ENCODE measurements around the gene PINK1. TPM values are rescaled to one million over a fixed set of nuclear protein-coding genes. Genes with fewer than 3 reads are reported as not detected.

Gene PINK1
- total RNA-seq, 3 donors from 2014 or later (not counting 1 experiment from before 2014, with no cell fraction given), result 10.8 to 16.2 (median 15.0) TPM

DNA sequence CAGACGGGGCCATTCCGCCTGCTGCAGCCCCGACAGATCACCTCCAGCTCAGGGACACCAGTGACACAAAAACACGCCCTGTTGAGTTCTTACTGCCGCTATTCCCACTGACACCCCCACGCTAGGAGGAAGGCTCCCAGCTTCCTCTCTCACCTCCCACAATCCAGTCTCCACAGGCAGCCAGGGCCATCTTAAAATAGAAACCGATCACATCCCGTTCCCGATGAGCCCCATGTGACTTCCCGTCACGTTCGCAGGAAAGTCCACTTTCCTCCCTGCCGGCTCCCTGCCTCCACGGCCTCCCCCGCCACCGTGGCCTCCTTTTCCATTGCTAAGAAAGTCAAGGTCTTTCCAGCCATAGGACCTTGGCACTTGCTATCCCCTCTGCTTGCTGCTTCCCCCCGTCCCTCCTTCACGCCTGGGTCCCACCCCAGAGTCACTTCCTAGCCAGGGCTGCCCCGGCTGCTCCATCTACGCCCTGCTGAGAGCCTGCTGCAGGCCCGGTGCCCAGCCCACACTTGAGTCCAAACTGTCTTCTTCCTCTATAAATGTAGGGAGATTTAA lies 51.9 kb downstream of the PINK1 start:
- no peak for ATAC-seq
- TF ChIP-seq, protein P1, sequence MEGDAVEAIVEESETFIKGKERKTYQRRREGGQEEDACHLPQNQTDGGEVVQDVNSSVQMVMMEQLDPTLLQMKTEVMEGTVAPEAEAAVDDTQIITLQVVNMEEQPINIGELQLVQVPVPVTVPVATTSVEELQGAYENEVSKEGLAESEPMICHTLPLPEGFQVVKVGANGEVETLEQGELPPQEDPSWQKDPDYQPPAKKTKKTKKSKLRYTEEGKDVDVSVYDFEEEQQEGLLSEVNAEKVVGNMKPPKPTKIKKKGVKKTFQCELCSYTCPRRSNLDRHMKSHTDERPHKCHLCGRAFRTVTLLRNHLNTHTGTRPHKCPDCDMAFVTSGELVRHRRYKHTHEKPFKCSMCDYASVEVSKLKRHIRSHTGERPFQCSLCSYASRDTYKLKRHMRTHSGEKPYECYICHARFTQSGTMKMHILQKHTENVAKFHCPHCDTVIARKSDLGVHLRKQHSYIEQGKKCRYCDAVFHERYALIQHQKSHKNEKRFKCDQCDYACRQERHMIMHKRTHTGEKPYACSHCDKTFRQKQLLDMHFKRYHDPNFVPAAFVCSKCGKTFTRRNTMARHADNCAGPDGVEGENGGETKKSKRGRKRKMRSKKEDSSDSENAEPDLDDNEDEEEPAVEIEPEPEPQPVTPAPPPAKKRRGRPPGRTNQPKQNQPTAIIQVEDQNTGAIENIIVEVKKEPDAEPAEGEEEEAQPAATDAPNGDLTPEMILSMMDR (IDR thresholded peaks at IDR 0.05), result no peak
- WGBS (ENCODE audit: insufficient coverage), result 91% methylated on average over 19 of the region's 21 CpGs
- H3K27me3 Mint-ChIP-seq (ENCODE audit: low read depth in 2 of 2), result no peaks in the 10 kb centered on the region
- no peaks in the 10 kb centered on the region for H3K4me1 Mint-ChIP-seq
- no peaks in the 10 kb centered on the region for H3K27me3 ChIP-seq (ENCODE audit: control insufficient read depth, insufficient read depth, low read length)
- no peaks in the 10 kb centered on the region for H3K36me3 ChIP-seq (ENCODE audit: control insufficient read depth, insufficient read depth, low read length)
- H3K27ac Mint-ChIP-seq, result no peak overlapping the region
- no peak overlapping the region for H3K4me3 ChIP-seq (ENCODE audit: low read length)
- H3K4me1 ChIP-seq (ENCODE audit: control insufficient read depth, insufficient read depth, low read length), result peaks cover 9% of the 10 kb centered on the region
- no peaks in the 10 kb centered on the region for H3K9me3 Mint-ChIP-seq
- H3K4me3 Mint-ChIP-seq, result no peak overlapping the region
- no peaks in the 10 kb centered on the region for H3K9me3 ChIP-seq (ENCODE audit: control insufficient read depth, insufficient read depth, low read length)
- no peaks in the 10 kb centered on the region for H3K36me3 Mint-ChIP-seq
- DNase-seq, result no peak
- intact Hi-C loops (cut with micrococcal nuclease), result no loop called here
- no peak overlapping the region for H3K27ac ChIP-seq (ENCODE audit: low read length)

DNA sequence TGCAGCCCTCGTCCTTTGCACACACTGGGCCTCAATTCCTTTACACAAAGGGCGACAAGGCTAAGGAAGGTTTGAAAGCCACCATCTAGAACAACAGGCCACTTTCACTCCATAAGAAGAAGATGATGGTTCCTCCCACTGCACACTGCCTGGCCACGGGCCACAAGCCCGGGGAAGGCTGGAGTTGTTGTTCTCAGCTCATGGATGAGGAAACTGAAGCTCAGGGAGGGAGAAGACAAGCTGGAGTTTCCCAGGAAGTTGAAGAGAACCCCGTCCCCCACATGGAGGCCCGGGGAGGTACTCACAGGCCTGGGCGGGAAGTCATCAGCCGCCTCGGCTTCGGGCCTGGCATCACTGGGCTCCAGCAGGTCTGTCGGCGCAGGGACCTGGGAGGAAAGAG lies 52.5 kb downstream of the PINK1 start:
- Mint-ChIP-seq H3K27me3 (ENCODE audit: low read depth in 2 of 2) (no peaks in the 10 kb centered on the region), H3K4me3 (no peak overlapping the region), H3K36me3 (no peaks in the 10 kb centered on the region), H3K27ac (no peak overlapping the region), H3K4me1 (no peaks in the 10 kb centered on the region), H3K9me3 (no peaks in the 10 kb centered on the region)
- DNase-seq, result no peak
- Histone ChIP-seq H3K27ac (ENCODE audit: low read length) (no peak overlapping the region), H3K9me3 (ENCODE audit: control insufficient read depth, insufficient read depth, low read length) (no peaks in the 10 kb centered on the region), H3K27me3 (ENCODE audit: control insufficient read depth, insufficient read depth, low read length) (no peaks in the 10 kb centered on the region), H3K36me3 (ENCODE audit: control insufficient read depth, insufficient read depth, low read length) (no peaks in the 10 kb centered on the region), H3K4me1 (ENCODE audit: control insufficient read depth, insufficient read depth, low read length) (peaks cover 9% of the 10 kb centered on the region), H3K4me3 (ENCODE audit: low read length) (no peak overlapping the region)
- intact Hi-C loops (cut with micrococcal nuclease), result no loop called here
- 90% methylated on average over 10 of the region's 12 CpGs for WGBS (ENCODE audit: insufficient coverage)
- TF ChIP-seq, protein P1 (IDR thresholded peaks at IDR 0.05), result no peak
- no peak for ATAC-seq

DNA sequence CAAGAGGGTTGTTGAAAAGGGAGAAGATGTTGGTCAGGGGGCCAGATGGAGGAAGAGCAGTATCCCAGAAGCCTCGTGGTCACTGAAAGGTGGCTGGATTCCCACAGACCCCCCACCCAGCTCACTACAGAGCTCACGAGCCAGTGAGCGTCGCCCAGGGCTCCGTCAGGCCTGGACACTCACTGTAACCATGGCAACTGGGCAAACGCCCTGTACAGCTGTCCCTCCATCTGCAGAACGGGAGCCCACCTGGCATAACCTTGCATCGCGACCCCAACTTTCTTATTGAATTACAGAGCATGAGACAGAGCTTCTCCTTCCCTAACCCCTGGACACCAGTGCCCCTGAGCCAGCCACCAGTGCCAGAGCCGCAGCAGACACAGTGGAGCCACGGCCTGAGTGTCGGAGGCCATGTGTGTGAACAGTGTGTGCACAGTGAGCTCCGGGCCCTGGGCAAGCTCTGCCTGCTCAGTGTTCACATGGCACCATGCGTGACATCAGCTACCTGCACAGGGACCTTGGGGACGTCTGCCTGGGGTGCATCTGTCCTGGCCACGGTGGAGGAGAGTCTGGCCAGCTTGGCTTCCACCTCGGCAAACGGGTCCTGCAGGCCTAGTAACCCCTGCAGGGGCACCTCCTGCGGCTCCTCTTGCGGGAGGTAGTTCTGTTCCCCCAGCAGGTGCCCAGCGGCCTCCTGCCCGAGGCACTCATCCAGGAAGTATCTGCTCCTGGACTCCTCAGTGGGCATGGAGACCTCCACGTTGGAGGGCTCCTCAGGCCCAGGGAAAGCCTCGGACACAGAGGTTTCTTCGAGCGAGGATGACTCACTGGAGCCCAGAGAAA lies 53.8 kb downstream of the PINK1 start:
- H3K4me3 Mint-ChIP-seq, result no peak overlapping the region

More for the DNA sequence above, 53.8 kb downstream of the PINK1 start:
- no peaks in the 10 kb centered on the region for H3K36me3 Mint-ChIP-seq
- intact Hi-C loops (cut with micrococcal nuclease), result no loop called here
- H3K4me1 Mint-ChIP-seq, result no peaks in the 10 kb centered on the region
- H3K27ac Mint-ChIP-seq, result no peak overlapping the region
- Histone ChIP-seq H3K36me3 (ENCODE audit: control insufficient read depth, insufficient read depth, low read length) (no peaks in the 10 kb centered on the region), H3K27me3 (ENCODE audit: control insufficient read depth, insufficient read depth, low read length) (no peaks in the 10 kb centered on the region), H3K4me1 (ENCODE audit: control insufficient read depth, insufficient read depth, low read length) (peaks cover 9% of the 10 kb centered on the region), H3K4me3 (ENCODE audit: low read length) (no peak overlapping the region), H3K27ac (ENCODE audit: low read length) (no peak overlapping the region), H3K9me3 (ENCODE audit: control insufficient read depth, insufficient read depth, low read length) (no peaks in the 10 kb centered on the region)
- DNase-seq, result no peak
- no peaks in the 10 kb centered on the region for H3K9me3 Mint-ChIP-seq
- 86% methylated on average over 26 of the region's 26 CpGs for WGBS (ENCODE audit: insufficient coverage)
- TF ChIP-seq, protein P1 (IDR thresholded peaks at IDR 0.05), result no peak
- no peak for ATAC-seq
- H3K27me3 Mint-ChIP-seq (ENCODE audit: low read depth in 2 of 2), result no peaks in the 10 kb centered on the region
